Neural cell (in vitro differentiated cells): ENCODE results near the gene LIPA. TPM values are rescaled to one million over a fixed set of nuclear protein-coding genes. Genes with fewer than 3 reads are reported as not detected.

ENCODE experiments used
- H2AFZ ChIP-seq: fragments of 200-600, 300-800 bp; sonication (generic), shearing (Covaris generic); 2 replicates; pipeline ENCODE4 v1.6.0; 2014; ENCODE audit warnings: low read depth, mild to moderate bottlenecking, antibody characterized with exemption, low read length, moderate library complexity
- H3F3A ChIP-seq: fragments of 200-600 bp; shearing (Covaris generic); 2 replicates; pipeline ENCODE4 v1.6.1; 2016; ENCODE audit warnings: mild to moderate bottlenecking, moderate library complexity, mixed read lengths, antibody characterized with exemption, low read length; ENCODE audit not compliant: insufficient read depth, poor library complexity, severe bottlenecking
- H3K27ac ChIP-seq: fragments of 200-600, 300-800 bp; sonication (generic), shearing (Covaris generic); 2 replicates; pipeline ENCODE4 v1.5.1; 2014; ENCODE audit warnings: mild to moderate bottlenecking, low read length, moderate library complexity
- H3K27me3 ChIP-seq: fragments of 300-800, 200-600 bp; sonication (generic), shearing (Covaris generic); 2 replicates; pipeline ENCODE4 v1.6.0; 2014; ENCODE audit warnings: mild to moderate bottlenecking, low read depth, low read length, moderate library complexity; ENCODE audit not compliant: insufficient read depth
- H3K36me3 ChIP-seq: fragments of 300-800, 200-600 bp; sonication (generic), shearing (Covaris generic); 2 replicates; pipeline ENCODE4 v1.5.1; 2014; ENCODE audit warnings: mild to moderate bottlenecking, antibody characterized with exemption, low read length, moderate library complexity; ENCODE audit not compliant: insufficient read depth
- H3K4me2 ChIP-seq: fragments of 300-800, 200-600 bp; sonication (generic), shearing (Covaris generic); 2 replicates; pipeline ENCODE4 v1.6.0; 2014; ENCODE audit warnings: mild to moderate bottlenecking, low read length
- H3K4me3 ChIP-seq: fragments of 300-800, 200-600 bp; sonication (generic), shearing (Covaris generic); 2 replicates; pipeline ENCODE4 v1.5.1; 2014; ENCODE audit warnings: mild to moderate bottlenecking, low read length, moderate library complexity
- H3K79me2 ChIP-seq: fragments of 200-600 bp; shearing (Covaris generic); replicated peaks from 2 replicates; pipeline ENCODE4 v1.6.0; 2014; ENCODE audit warnings: mild to moderate bottlenecking, low read length, moderate library complexity; ENCODE audit not compliant: insufficient read depth
- H3K9ac ChIP-seq: fragments of 300-800, 200-600 bp; sonication (generic), shearing (Covaris generic); 2 replicates; pipeline ENCODE4 v1.6.1; 2016; ENCODE audit warnings: mild to moderate bottlenecking, low read length, mixed read lengths
- H3K9me2 ChIP-seq: fragments of 200-600 bp; shearing (Covaris generic); 2 replicates; pipeline ENCODE4 v1.6.1; 2016; ENCODE audit warnings: mild to moderate bottlenecking, low read length, mixed read lengths; ENCODE audit not compliant: insufficient read depth
- H3K9me3 ChIP-seq: fragments of 200-600, 300-800 bp; sonication (generic), shearing (Covaris generic); 2 replicates; pipeline ENCODE4 v1.6.1; 2016; ENCODE audit warnings: mild to moderate bottlenecking, mixed run types, low read length, moderate library complexity, mixed read lengths
- H4K20me1 ChIP-seq: fragments of 200-600 bp; shearing (Covaris generic); 2 replicates; pipeline ENCODE4 v1.6.1; 2016; ENCODE audit warnings: mild to moderate bottlenecking, mixed run types; ENCODE audit not compliant: insufficient read depth
- EP300 ChIP-seq: fragments of 450-650 bp; conservative IDR thresholded peaks from 2 replicates; pipeline ENCODE4 v1.6.1; 2014; ENCODE audit warnings: antibody characterized with exemption, mild to moderate bottlenecking, moderate library complexity; ENCODE audit not compliant: poor library complexity, severe bottlenecking
- EZH2 ChIP-seq: fragments of 200-600, 300-800 bp; shearing (Covaris generic), sonication (generic); IDR thresholded peaks from 2 replicates; pipeline ENCODE4 v1.6.1; 2014; ENCODE audit warnings: antibody characterized with exemption, low read length, borderline replicate concordance, mild to moderate bottlenecking; ENCODE audit not compliant: insufficient read depth, poor library complexity, severe bottlenecking
- MXI1 ChIP-seq: fragments of 450-650 bp; conservative IDR thresholded peaks from 2 replicates; pipeline ENCODE4 v1.6.1; 2014; ENCODE audit warnings: antibody characterized with exemption, mild to moderate bottlenecking; ENCODE audit not compliant: poor library complexity, severe bottlenecking
- POLR2AphosphoS5 ChIP-seq: IDR thresholded peaks from 2 replicates; pipeline ENCODE4 v1.6.1; 2012
- RAD21 ChIP-seq: fragments of 450-650 bp; conservative IDR thresholded peaks from 2 replicates; pipeline ENCODE4 v1.6.1; 2014; ENCODE audit warnings: antibody characterized with exemption, mild to moderate bottlenecking, moderate library complexity
- SMC3 ChIP-seq: fragments of 450-650 bp; conservative IDR thresholded peaks from 2 replicates; pipeline ENCODE4 v1.6.1; 2014; ENCODE audit warnings: antibody characterized with exemption, mild to moderate bottlenecking, moderate library complexity; ENCODE audit not compliant: poor library complexity
- TAF1 ChIP-seq: IDR thresholded peaks from 2 replicates; pipeline ENCODE4 v1.6.1; 2012; ENCODE audit warnings: low read depth
- polyA plus RNA-seq: library from polyadenylated mRNA; depleted of rRNA; stranded (reverse); fragments of >200 nt; gene quantifications from 2 replicates; pipeline ENCODE4 v1.2.3, GENCODE V29; 2014
- TF ChIP-seq, protein P1 (sequence below): fragments of 450-650 bp; IDR thresholded peaks from 2 replicates; pipeline ENCODE4 v1.5.1; 2014; ENCODE audit warnings: antibody characterized with exemption, mild to moderate bottlenecking, moderate library complexity; ENCODE audit not compliant: poor library complexity, severe bottlenecking
- TF ChIP-seq, protein P2 (sequence below): IDR thresholded peaks from 2 replicates; pipeline ENCODE4 v1.6.1; 2012; ENCODE audit warnings: borderline replicate concordance

LIPA gene
- polyA plus RNA-seq, 1 donor from 2014 or later: 20.8 TPM

DNA sequence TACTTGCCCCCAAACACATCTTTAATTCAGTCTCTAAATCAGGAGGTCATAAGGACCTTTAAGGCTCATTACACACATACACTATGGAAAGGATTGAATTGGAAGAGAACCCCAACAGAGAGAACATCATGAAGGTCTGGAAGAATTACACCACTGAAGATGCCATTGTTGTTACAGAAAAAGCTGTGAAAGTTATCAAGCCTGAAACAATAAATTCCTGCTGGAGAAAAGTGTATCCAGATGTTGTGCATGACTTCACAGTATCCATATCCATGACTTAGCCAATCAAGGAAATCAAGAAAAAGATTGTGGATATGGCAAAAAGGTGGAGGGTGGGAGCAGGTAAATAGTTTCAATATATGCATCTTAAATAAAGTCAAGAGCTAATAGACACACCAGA lies 13.7 kb downstream of the LIPA start:
- Histone ChIP-seq H3K4me2 (no peak overlapping the region), H3K9me3 (no peaks in the 10 kb centered on the region), H3K79me2 (no peaks in the 10 kb centered on the region), H3K27me3 (no peaks in the 10 kb centered on the region), H3K4me3 (no peak overlapping the region), H3K27ac (no peak overlapping the region), H3K9me2 (no peaks in the 10 kb centered on the region), H4K20me1 (no peaks in the 10 kb centered on the region), H3F3A (no peaks in the 10 kb centered on the region), H3K9ac (no peak overlapping the region), H2AFZ (no peak overlapping the region), H3K36me3 (no peaks in the 10 kb centered on the region)
- TF ChIP-seq, protein P1, sequence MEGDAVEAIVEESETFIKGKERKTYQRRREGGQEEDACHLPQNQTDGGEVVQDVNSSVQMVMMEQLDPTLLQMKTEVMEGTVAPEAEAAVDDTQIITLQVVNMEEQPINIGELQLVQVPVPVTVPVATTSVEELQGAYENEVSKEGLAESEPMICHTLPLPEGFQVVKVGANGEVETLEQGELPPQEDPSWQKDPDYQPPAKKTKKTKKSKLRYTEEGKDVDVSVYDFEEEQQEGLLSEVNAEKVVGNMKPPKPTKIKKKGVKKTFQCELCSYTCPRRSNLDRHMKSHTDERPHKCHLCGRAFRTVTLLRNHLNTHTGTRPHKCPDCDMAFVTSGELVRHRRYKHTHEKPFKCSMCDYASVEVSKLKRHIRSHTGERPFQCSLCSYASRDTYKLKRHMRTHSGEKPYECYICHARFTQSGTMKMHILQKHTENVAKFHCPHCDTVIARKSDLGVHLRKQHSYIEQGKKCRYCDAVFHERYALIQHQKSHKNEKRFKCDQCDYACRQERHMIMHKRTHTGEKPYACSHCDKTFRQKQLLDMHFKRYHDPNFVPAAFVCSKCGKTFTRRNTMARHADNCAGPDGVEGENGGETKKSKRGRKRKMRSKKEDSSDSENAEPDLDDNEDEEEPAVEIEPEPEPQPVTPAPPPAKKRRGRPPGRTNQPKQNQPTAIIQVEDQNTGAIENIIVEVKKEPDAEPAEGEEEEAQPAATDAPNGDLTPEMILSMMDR: no peak
- TF ChIP-seq, protein P2, sequence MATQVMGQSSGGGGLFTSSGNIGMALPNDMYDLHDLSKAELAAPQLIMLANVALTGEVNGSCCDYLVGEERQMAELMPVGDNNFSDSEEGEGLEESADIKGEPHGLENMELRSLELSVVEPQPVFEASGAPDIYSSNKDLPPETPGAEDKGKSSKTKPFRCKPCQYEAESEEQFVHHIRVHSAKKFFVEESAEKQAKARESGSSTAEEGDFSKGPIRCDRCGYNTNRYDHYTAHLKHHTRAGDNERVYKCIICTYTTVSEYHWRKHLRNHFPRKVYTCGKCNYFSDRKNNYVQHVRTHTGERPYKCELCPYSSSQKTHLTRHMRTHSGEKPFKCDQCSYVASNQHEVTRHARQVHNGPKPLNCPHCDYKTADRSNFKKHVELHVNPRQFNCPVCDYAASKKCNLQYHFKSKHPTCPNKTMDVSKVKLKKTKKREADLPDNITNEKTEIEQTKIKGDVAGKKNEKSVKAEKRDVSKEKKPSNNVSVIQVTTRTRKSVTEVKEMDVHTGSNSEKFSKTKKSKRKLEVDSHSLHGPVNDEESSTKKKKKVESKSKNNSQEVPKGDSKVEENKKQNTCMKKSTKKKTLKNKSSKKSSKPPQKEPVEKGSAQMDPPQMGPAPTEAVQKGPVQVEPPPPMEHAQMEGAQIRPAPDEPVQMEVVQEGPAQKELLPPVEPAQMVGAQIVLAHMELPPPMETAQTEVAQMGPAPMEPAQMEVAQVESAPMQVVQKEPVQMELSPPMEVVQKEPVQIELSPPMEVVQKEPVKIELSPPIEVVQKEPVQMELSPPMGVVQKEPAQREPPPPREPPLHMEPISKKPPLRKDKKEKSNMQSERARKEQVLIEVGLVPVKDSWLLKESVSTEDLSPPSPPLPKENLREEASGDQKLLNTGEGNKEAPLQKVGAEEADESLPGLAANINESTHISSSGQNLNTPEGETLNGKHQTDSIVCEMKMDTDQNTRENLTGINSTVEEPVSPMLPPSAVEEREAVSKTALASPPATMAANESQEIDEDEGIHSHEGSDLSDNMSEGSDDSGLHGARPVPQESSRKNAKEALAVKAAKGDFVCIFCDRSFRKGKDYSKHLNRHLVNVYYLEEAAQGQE: no peak

DNA sequence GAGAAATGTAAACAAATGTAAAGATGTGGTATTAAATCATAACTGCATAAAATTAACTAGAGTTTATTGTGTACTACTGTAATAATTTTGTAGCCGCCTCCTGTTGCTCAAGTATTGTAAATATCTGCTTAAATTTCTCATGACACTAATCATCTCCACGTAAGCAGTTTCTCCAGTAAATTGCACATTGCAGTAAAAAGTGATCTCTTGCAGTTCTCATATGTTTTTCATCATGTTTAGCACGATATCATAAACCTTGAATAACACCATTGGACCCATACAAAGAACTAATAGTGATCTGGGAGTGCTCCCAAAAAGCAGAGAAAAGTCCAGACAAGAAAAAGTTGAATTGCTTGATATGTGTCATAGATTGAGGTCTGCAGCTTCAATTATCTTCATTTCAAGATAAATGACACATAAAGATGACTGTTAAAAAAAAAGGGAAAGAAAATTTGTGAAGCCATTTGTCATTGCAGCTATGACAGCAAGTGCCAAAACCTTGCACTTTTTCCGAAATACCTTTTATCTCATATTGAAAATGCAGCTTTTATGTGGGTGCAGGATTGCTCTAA lies 15.3 kb downstream of the LIPA start:
- H3K79me2 ChIP-seq: no peaks in the 10 kb centered on the region
- no peak overlapping the region for H3K4me3 ChIP-seq
- H4K20me1 ChIP-seq: no peaks in the 10 kb centered on the region
- H2AFZ ChIP-seq: no peak overlapping the region
- no peaks in the 10 kb centered on the region for H3K9me3 ChIP-seq
- H3F3A ChIP-seq: no peaks in the 10 kb centered on the region
- H3K27me3 ChIP-seq: no peaks in the 10 kb centered on the region
- no peak overlapping the region for H3K9ac ChIP-seq
- no peak overlapping the region for H3K4me2 ChIP-seq
- no peaks in the 10 kb centered on the region for H3K36me3 ChIP-seq
- TF ChIP-seq, protein P2: no peak
- TF ChIP-seq SMC3 (no peak), TAF1 (no peak), MXI1 (no peak), EP300 (no peak), RAD21 (no peak), POLR2AphosphoS5 (no peak), EZH2 (no peak)
- TF ChIP-seq, protein P1: no peak
- no peaks in the 10 kb centered on the region for H3K9me2 ChIP-seq
- no peak overlapping the region for H3K27ac ChIP-seq
